BLaER1 treated with 17β-estradiol and CSF1 and Interleukin-3, amounts not matched to agents 10 nM and 100 nM (cell line): Measurements from ENCODE around the gene PYCR2.

ENCODE experiments used
- H3K27ac ChIP-seq, 11 experiments: shearing (Covaris generic); formaldehyde crosslinking; 2 replicates each; pipeline ENCODE4 v1.8.1; 2022
- H3K27me3 ChIP-seq, 11 experiments: shearing (Covaris generic); formaldehyde crosslinking; 2 replicates each; pipeline ENCODE4 v1.8.1; 2022
- H3K36me3 ChIP-seq, 11 experiments: shearing (Covaris generic); formaldehyde crosslinking; 2 replicates each; pipeline ENCODE4 v1.8.1; 2022
- H3K4me1 ChIP-seq, 10 experiments: shearing (Covaris generic); formaldehyde crosslinking; 2 replicates each; pipeline ENCODE4 v1.8.1; 2022
- H3K4me2 ChIP-seq, 11 experiments: shearing (Covaris generic); formaldehyde crosslinking; 2 replicates each; pipeline ENCODE4 v1.8.1; 2022
- H3K4me3 ChIP-seq, 10 experiments: shearing (Covaris generic); formaldehyde crosslinking; 2 replicates each; pipeline ENCODE4 v1.8.1; 2022
- H3K9ac ChIP-seq, 11 experiments: shearing (Covaris generic); formaldehyde crosslinking; 2 replicates each; pipeline ENCODE4 v1.8.1; 2022
- H3K9me3 ChIP-seq, 11 experiments: shearing (Covaris generic); formaldehyde crosslinking; replicated peaks in 1 of 11; 2 replicates each; pipeline ENCODE4 v1.8.1; 2022
- H4K20me1 ChIP-seq, 11 experiments: shearing (Covaris generic); formaldehyde crosslinking; 2 replicates each; pipeline ENCODE4 v1.8.1; 2022
- Cebpa-rat ChIP-seq, 11 experiments: shearing (Covaris generic); IDR thresholded peaks; 2 replicates each; pipeline ENCODE4 v1.8.1; 2022

Gene PYCR2

DNA sequence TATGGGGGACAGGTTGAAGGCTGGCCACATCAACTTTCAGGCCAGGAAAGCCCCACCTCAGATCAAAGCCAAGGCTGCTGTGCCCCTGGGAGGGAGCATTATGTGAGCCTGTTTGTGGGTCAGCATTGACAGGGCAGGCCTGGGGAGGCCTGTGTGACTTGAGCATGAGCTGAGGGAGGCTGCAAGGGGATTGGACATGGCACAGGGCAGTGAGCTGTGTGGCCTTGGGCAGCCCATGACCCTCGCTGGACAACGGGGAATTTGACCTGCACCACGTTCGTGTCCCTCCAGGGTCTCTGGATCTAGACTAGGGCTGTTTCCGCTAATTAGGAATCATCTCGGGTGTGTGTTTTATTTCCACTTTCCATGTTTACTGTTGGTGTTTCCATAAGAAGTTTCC is 17.6 kb downstream of the PYCR2 start:
- TF ChIP-seq Cebpa-rat (IDR thresholded peaks at IDR 0.05): no peak
- Histone ChIP-seq H3K4me2 (peak overlapping the region in 6 of 11 experiments; percentile 2 to 44 (median 34); a peak in 10 of 22 replicates), H3K9ac (0 out of 22 replicates have a peak overlapping the region, but pooled peaks of 1 of the 11 experiments have one; percentile 1)

DNA sequence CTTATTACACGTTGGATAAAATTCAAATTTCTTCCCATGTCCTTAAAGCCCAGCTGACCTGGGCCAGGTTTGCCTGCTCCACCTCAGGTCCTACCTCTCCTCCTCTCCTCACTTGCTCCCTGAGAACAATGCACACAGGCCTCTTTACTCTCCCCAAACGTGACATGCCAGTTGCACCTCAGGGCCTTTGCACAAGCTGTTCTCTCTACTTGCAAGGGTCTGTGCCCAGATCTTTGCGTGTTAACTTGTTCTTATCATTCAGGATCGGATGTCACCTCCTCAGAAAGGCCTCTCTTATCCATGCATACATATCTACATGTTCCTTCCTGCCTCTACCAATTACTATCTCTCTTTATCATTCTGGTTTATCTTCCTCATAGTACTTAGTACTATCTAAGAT is 20.4 kb downstream of the PYCR2 start:
- H4K20me1 ChIP-seq: no peaks in the 10 kb centered on the region
- H3K27ac ChIP-seq: no peak overlapping the region
- no peak overlapping the region for H3K4me3 ChIP-seq
- TF ChIP-seq Cebpa-rat (IDR thresholded peaks at IDR 0.05): no peak
- no peak overlapping the region for H3K4me2 ChIP-seq
- no peaks in the 10 kb centered on the region for H3K9me3 ChIP-seq
- H3K36me3 ChIP-seq: no peaks in the 10 kb centered on the region
- peaks cover 0 to 9% (median 5%) of the 10 kb centered on the region in 10 experiments; a peak in 8 of 20 replicates for H3K4me1 ChIP-seq
- H3K27me3 ChIP-seq: no peaks in the 10 kb centered on the region
- H3K9ac ChIP-seq: no peak overlapping the region

More for the DNA sequence above, 17.6 kb downstream of the PYCR2 start:
- H3K27me3 ChIP-seq: no peaks in the 10 kb centered on the region
- no peak overlapping the region for H3K4me3 ChIP-seq
- peaks cover 0 to 3% (median 0%) of the 10 kb centered on the region in 11 experiments; a peak in 1 of 22 replicates for H3K9me3 ChIP-seq
- peaks cover 0 to 5% (median 3%) of the 10 kb centered on the region in 11 experiments; a peak in 6 of 22 replicates for H3K36me3 ChIP-seq
- no peak overlapping the region for H3K27ac ChIP-seq
- peaks cover 0 to 16% (median 4%) of the 10 kb centered on the region in 10 experiments; a peak in 7 of 20 replicates for H3K4me1 ChIP-seq
- H4K20me1 ChIP-seq: no peaks in the 10 kb centered on the region

DNA sequence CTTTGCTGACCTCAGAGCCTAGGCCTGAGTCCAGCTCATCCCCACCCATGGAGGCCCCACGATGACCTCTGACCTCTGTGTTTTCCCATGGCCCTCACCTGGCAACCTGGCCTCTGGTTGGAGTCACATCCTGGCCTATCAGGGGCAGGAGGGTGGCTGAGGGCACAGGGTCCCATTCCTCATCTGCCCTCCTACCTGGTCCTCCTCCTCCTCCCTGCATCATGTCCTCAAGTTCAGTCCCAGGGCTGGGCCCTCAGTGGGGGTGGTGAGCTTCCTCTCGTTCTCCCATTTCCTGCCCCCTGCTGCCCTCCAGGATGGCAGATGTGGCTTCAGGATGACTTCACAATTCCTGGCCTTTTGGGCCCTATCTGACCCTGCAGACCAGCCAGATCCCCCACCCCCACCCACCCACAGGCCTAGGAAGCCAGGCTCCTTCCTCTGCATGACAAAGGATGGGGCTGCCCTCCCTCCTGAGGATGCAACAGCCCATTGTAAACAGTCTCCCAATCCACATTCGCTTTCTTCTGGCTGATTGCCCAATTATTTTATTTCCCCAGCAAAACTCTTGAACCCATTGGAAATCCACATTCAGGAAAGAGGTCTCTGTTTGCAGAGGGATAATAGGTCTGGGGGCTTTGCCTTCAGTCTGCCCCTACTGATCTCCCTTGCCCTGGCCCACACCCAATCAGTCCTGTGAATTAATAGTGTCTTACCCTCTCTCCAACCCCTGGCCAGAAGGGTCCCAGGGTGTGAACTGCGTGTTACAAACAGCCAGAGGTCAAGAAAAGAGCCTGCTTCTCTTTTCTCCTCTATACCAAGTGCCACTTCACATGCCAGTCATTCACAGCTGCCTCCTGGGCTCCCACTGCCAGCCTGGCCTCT is 24.8 kb downstream of the PYCR2 start:
- H3K27me3 ChIP-seq: no peaks in the 10 kb centered on the region
- H4K20me1 ChIP-seq: no peaks in the 10 kb centered on the region
- peak overlapping the region in 1 of 11 experiments; percentile 7; a peak in 1 of 22 replicates for H3K4me2 ChIP-seq
- no peaks in the 10 kb centered on the region for H3K9me3 ChIP-seq
- no peak overlapping the region for H3K9ac ChIP-seq
- H3K36me3 ChIP-seq: no peaks in the 10 kb centered on the region
- no peak overlapping the region for H3K27ac ChIP-seq
- H3K4me1 ChIP-seq: peaks cover 5 to 11% (median 9%) of the 10 kb centered on the region in 10 experiments; a peak in 18 of 20 replicates
- no peak overlapping the region for H3K4me3 ChIP-seq
- TF ChIP-seq Cebpa-rat (IDR thresholded peaks at IDR 0.05): no peak

DNA sequence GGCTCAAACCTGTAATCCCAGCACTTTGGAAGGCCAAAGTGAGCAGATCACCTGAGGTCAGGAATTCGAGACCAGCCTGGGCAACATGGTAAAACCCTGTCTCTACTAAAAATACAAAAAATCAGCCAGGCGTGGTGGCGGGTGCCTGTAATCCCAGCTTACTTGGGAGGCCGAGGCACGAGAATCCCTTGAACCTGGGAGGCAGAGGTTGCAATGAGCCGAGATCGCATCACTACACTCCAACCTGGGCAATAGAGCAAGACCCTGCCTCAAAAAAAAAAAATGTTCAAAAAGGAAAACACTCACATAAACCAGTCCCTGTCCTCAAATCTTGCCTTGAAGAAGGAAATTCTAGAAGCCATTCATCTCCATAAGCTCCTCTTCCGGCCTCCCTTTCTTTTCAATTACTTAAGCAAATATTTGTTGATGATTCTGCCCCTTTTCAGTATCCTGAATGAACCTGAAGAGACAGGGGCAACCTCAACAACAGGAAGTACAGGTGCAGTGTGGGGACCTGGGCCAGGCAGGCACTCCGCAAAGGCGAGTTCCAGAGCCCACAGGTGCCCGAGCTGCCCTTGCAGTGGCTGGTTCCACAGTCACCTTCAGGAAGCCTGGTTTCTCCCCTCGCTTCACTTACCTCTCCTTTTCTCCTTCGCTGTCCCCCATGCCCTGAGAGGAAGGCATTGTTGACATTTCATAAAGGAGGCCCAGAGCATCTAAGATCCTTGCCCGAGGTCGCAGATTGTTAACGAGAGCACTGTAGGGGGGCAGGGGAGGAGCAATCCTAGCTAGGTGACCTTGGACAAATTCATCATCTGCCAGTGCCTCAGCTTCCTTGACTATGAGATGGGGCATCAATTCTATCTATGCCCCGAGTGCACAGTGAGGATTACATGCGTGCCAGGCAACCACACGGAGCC is 26.2 kb downstream of the PYCR2 start:
- H3K4me2 ChIP-seq: peak overlapping the region in 7 of 11 experiments; percentile 3 to 52 (median 15); a peak in 6 of 22 replicates
- peaks cover 5 to 11% (median 9%) of the 10 kb centered on the region in 10 experiments; a peak in 18 of 20 replicates for H3K4me1 ChIP-seq
- H4K20me1 ChIP-seq: no peaks in the 10 kb centered on the region
- no peaks in the 10 kb centered on the region for H3K9me3 ChIP-seq
- TF ChIP-seq Cebpa-rat (IDR thresholded peaks at IDR 0.05): no peak
- H3K9ac ChIP-seq: peak overlapping the region in 1 of 11 experiments; percentile 24; a peak in 1 of 22 replicates
- no peak overlapping the region for H3K4me3 ChIP-seq
- no peaks in the 10 kb centered on the region for H3K36me3 ChIP-seq
- no peak overlapping the region for H3K27ac ChIP-seq
- H3K27me3 ChIP-seq: no peaks in the 10 kb centered on the region

DNA sequence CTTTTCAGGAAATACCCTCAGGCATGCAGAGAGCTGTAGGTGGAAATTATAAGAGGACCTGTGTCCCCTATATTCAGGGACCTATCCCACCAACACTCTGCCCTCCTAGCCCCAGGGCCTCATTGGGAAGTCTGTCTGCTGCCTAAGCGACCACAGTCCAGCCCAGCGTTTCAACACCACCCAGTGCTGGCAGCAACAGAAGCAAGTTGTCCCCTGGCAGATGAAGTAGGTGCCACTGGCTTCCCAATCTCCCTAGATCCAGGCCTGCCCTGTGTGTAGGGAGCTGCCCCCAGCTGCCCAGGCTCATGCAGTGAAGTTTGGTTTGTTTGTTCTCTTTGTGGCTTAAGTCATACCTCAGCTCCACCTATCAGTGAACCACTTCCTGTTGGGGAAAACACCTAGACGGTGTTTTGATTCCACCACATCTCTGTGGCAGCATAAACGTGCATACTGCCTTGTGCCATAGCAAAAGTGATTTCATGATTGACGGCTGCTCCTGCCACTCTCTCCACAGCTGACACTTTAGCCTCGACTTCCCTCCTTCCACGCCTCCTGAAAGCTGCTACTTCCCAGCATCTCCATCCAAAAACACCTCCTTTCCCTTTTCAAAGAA is 27.0 kb downstream of the PYCR2 start:
- H3K9me3 ChIP-seq: no peaks in the 10 kb centered on the region
- no peaks in the 10 kb centered on the region for H3K36me3 ChIP-seq
- TF ChIP-seq Cebpa-rat (IDR thresholded peaks at IDR 0.05): no peak
- peak overlapping the region in 8 of 11 experiments; percentile 3 to 52 (median 20); a peak in 13 of 22 replicates for H3K4me2 ChIP-seq
- no peak overlapping the region for H3K4me3 ChIP-seq
- H3K4me1 ChIP-seq: peaks cover 5 to 11% (median 9%) of the 10 kb centered on the region in 10 experiments; a peak in 18 of 20 replicates
- H4K20me1 ChIP-seq: no peaks in the 10 kb centered on the region
- no peak overlapping the region for H3K27ac ChIP-seq
- H3K9ac ChIP-seq: peak overlapping the region in 1 of 11 experiments; percentile 24; a peak in 1 of 22 replicates
- no peaks in the 10 kb centered on the region for H3K27me3 ChIP-seq

DNA sequence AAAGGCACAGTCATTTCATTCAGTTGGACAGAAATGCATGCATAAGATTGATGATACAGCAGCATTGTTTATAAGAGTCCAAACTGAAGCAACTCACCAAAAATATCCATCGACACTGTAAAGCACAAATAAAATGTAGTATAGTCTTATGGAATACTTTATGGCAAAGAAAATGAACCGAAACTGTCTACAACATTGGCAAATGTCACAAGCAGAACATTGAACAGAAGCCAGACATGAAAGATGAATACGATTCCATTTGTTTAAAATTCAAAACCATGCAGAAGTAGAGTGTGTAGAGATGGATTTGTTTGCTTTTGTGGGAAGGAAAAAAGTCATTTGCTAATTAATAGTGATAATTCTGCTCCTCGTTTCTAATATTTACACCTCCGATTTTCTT is 27.6 kb downstream of the PYCR2 start:
- Histone ChIP-seq H4K20me1 (no peaks in the 10 kb centered on the region), H3K9me3 (no peaks in the 10 kb centered on the region), H3K36me3 (no peaks in the 10 kb centered on the region), H3K27me3 (no peaks in the 10 kb centered on the region), H3K4me3 (no peak overlapping the region), H3K27ac (no peak overlapping the region), H3K9ac (0 out of 22 replicates have a peak overlapping the region, but pooled peaks of 1 of the 11 experiments have one; percentile 24), H3K4me2 (no peak overlapping the region), H3K4me1 (peaks cover 5 to 11% (median 9%) of the 10 kb centered on the region in 10 experiments; a peak in 19 of 20 replicates)
- no peak for TF ChIP-seq Cebpa-rat (IDR thresholded peaks at IDR 0.05)

DNA sequence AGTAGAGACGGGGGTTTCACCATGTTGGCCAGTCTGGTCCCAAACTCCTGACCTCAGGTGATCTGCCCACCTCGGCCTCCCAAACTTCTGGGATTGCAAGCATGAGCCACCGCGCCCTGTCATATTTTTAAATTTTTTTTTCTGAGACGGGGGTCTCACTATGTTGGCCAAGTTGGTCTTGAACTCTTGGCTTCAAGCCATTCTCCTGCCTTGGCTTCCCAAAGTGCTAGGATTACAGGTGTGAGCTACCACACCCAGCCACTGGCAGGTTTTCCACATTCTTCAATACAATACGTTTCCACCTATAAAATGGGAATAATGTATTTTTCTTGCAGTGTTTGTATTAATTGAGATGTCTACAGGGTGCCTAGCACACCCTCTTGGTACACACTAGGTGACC is 31.7 kb downstream of the PYCR2 start:
- TF ChIP-seq Cebpa-rat (IDR thresholded peaks at IDR 0.05): no peak
- no peaks in the 10 kb centered on the region for H3K9me3 ChIP-seq
- H3K4me3 ChIP-seq: no peak overlapping the region
- no peak overlapping the region for H3K4me2 ChIP-seq
- no peak overlapping the region for H3K27ac ChIP-seq
- no peaks in the 10 kb centered on the region for H4K20me1 ChIP-seq
- peaks cover 0 to 2% (median 0%) of the 10 kb centered on the region in 11 experiments; a peak in 3 of 22 replicates for H3K27me3 ChIP-seq
- peaks cover 5 to 23% (median 17%) of the 10 kb centered on the region in 10 experiments; a peak in 19 of 20 replicates for H3K4me1 ChIP-seq
- no peak overlapping the region for H3K9ac ChIP-seq
- no peaks in the 10 kb centered on the region for H3K36me3 ChIP-seq

DNA sequence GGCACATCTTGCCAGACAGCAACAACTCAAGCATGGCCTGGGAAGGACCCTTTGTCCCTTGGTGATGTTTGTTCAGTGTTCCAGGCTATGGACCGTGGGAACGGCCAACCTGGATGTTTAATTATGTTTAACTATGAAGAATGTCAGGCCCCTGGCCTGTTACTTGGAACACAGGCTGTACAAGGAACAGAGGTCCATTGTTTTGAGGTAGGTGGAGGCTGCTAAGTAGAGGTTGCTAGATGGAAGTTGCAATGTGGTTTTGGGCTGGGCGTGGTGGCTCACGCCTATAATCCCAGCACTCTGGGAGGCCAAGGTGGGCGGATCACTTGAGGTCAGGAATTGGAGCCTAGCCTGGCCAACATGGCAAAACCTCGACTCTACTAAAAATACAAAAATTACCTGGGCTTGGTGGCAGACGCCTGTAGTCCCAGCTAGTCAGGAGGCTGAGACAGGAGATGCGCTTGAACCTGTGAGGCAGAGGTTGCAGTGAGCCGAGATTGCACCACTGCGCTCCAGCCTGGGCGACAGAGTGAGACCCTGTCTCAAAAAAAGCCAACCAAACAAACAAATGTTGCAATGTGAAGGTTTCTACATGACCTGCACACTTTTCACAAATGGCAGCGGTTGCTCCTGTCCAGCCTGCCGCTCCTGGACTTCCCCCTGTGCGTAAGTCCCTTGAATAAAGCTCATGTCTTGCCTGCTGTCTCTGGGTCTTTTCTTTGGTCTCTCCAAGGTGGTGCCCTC is 32.6 kb downstream of the PYCR2 start:
- no peak overlapping the region for H3K4me3 ChIP-seq
- no peak overlapping the region for H3K9ac ChIP-seq
- peaks cover 0 to 17% (median 10%) of the 10 kb centered on the region in 10 experiments; a peak in 13 of 20 replicates for H3K4me1 ChIP-seq
- H3K27me3 ChIP-seq: peaks cover 0 to 11% (median 7%) of the 10 kb centered on the region in 11 experiments; a peak in 10 of 22 replicates
- H4K20me1 ChIP-seq: no peaks in the 10 kb centered on the region
- no peak overlapping the region for H3K27ac ChIP-seq
- peak in 1 of 11 experiments; percentile 29; a peak in 2 of 22 replicates for TF ChIP-seq Cebpa-rat (IDR thresholded peaks at IDR 0.05)
- no peaks in the 10 kb centered on the region for H3K9me3 ChIP-seq
- H3K36me3 ChIP-seq: no peaks in the 10 kb centered on the region
- peak overlapping the region in 2 of 11 experiments; percentile 2 to 21; a peak in 1 of 22 replicates for H3K4me2 ChIP-seq
